Adrenal gland (tissue), 5 donors: ENCODE data around the gene LGMN.
"Not testable (repeated sequence)": the region's sequence is repeated elsewhere in the genome, so short reads cannot be mapped to it uniquely, and the experiment has no call there.

ENCODE experiments used
- CTCF ChIP-seq, 6 experiments: fragments of 450-650 bp in 4 of 6; fragments of 200-600 bp in 2 of 6; sonication (generic) in 1 of 6; IDR thresholded peaks; 1 replicate in 5 of 6; 2 replicates in 1 of 6; pipeline versions ENCODE4 v1.5.1 to v1.8.0; 2016 to 2021; ENCODE audit warnings: antibody characterized with exemption in 6 of 6, mild to moderate bottlenecking in 2 of 6, moderate library complexity in 1 of 6
- POLR2A ChIP-seq, 2 donors: fragments of 450-650 bp; IDR thresholded peaks; one replicate each; pipeline ENCODE4 v1.6.1; 2017; ENCODE audit warnings: antibody characterized with exemption in 2 of 2, mild to moderate bottlenecking in 2 of 2, moderate library complexity in 1 of 2
- donor health status: DM: no; HTN: no; CAD: no.

GRCh38 chr14:92768236-92768635 lies 19.8 kb upstream of the LGMN start:
- TF ChIP-seq CTCF, POLR2A (IDR thresholded peaks at IDR 0.05): not testable (repeated sequence)
